GM10847 (cell line): ENCODE measurements around the gene SFXN3.

Experiments
- POLR2A ChIP-seq: IDR thresholded peaks from 2 replicates; pipeline ENCODE4 v1.6.1; 2011; ENCODE audit not compliant: insufficient read length; ENCODE audit errors: extremely low read depth

The SFXN3 gene

GRCh38 chr10:101031128-101031795 is at the start of gene SFXN3, which contains the start of gene PDZD7:
Gene SFXN3, plus strand, starts transcription at chr10:101031234. Its CDS starts 3,461 bp downstream, at chr10:101034695.
Gene PDZD7, minus strand, starts transcription at chr10:101031129. Its CDS starts 910 bp downstream, at chr10:101030219.
- TF ChIP-seq POLR2A: no peak

- no peak for TF ChIP-seq POLR2A
Measured at GRCh38 chr10:100982916-100983830, 47.9 kb upstream of the SFXN3 start.

GRCh38 chr10:100983868-100984671 is 47.0 kb upstream of the SFXN3 start:
- TF ChIP-seq POLR2A: no peak

GRCh38 chr10:100984672-100985177 is 46.3 kb upstream of the SFXN3 start:
- no peak for TF ChIP-seq POLR2A

GRCh38 chr10:100985336-100985735 is 45.7 kb upstream of the SFXN3 start:
- no peak for TF ChIP-seq POLR2A

- TF ChIP-seq POLR2A: no peak
Measured at GRCh38 chr10:100986623-100986951, 44.4 kb upstream of the SFXN3 start.

GRCh38 chr10:100986952-100987684 is 43.9 kb upstream of the SFXN3 start, which contains the start of the genes MRPL43 and TWNK:
Gene MRPL43, minus strand, starts transcription at chr10:100987497. Its CDS starts 54 bp downstream, at chr10:100987443.
Gene TWNK, plus strand, starts transcription at chr10:100987543. Its CDS starts 668 bp downstream, at chr10:100988211.
- TF ChIP-seq POLR2A: peak; percentile 73

- no peak for TF ChIP-seq POLR2A
Measured at GRCh38 chr10:100987685-100988049, 43.4 kb upstream of the SFXN3 start.

- TF ChIP-seq POLR2A: no peak
Measured at GRCh38 chr10:100988166-100988565, 42.9 kb upstream of the SFXN3 start.

- no peak for TF ChIP-seq POLR2A
Measured at GRCh38 chr10:100989088-100989487, 41.9 kb upstream of the SFXN3 start.

- no peak for TF ChIP-seq POLR2A
Measured at GRCh38 chr10:100993986-100994708, 36.9 kb upstream of the SFXN3 start.

GRCh38 chr10:100995181-100995580 is 35.9 kb upstream of the SFXN3 start:
- no peak for TF ChIP-seq POLR2A

GRCh38 chr10:100996678-100997359 is 34.2 kb upstream of the SFXN3 start:
- no peak for TF ChIP-seq POLR2A
